Coronary artery (tissue), 2 donors: Measurements from ENCODE around the gene PEX5.
"Not testable (repeated sequence)": the region's sequence is repeated elsewhere in the genome, so short reads cannot be mapped to it uniquely, and the experiment has no call there.

Experiments
- DNase-seq: peaks from one replicate; pipeline ENCODE4 v3.0.0-alpha.2; 2017; ENCODE audit warnings: low spot score
- H3K27ac ChIP-seq, 2 donors: fragments of 200-600 bp; sonication (generic); one replicate each; pipeline ENCODE4 v1.5.1; 2016 to 2019
- H3K4me3 ChIP-seq: fragments of 200-600 bp; sonication (generic); 2 replicates; pipeline ENCODE4 v1.5.1; 2016; ENCODE audit warnings: mild to moderate bottlenecking, moderate library complexity
- TF ChIP-seq, protein P1 (sequence below): fragments of 200-600 bp; sonication (generic); IDR thresholded peaks from one replicate; pipeline ENCODE4 v1.5.1; 2019; ENCODE audit warnings: antibody characterized with exemption

Gene PEX5

DNA sequence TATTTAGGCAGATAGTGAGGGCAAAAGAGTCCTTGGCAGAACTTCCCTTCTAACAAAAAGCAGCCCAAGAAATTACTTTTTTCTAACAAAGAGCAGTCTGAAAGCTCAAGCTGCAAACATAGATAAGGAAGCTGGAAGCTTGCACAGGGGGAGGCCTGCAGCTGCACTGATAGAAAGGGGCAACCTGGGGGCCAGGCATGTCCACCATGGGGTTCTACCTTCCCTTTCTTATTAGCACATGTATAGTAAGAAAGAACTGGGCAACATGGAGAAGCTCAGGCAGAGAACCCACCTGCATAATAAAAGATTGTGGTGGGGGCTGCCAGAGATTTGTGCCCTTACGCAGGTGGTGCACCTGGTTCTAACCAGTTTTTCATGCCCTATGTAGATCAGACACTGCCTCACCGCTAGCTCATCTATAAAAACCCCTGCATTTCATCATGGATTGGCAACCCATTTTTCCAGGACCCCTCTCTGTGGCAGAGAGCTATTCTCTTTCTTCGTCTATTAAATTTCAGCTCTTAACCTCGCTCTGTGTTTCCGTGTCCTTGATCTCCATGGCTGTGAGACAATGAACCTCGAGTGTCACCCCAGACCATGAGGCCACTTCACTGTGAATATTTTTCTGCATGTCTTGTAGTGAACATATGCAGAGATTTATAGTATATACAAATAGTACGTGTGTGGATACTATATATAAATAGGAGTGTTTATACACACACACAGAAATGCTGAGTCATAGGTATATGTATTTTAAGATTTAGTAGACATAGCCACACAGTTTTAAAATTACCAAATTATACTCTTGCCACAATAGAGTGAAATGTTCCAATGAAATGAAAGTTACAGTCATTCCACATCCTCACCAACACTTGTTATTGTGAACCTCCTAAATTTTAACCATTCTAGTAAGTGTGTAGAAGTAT is 53.0 kb downstream of the PEX5 start:
- DNase-seq, result no peak
- no peak overlapping the region for H3K4me3 ChIP-seq
- H3K27ac ChIP-seq, result no peak overlapping the region
- TF ChIP-seq, protein P1, sequence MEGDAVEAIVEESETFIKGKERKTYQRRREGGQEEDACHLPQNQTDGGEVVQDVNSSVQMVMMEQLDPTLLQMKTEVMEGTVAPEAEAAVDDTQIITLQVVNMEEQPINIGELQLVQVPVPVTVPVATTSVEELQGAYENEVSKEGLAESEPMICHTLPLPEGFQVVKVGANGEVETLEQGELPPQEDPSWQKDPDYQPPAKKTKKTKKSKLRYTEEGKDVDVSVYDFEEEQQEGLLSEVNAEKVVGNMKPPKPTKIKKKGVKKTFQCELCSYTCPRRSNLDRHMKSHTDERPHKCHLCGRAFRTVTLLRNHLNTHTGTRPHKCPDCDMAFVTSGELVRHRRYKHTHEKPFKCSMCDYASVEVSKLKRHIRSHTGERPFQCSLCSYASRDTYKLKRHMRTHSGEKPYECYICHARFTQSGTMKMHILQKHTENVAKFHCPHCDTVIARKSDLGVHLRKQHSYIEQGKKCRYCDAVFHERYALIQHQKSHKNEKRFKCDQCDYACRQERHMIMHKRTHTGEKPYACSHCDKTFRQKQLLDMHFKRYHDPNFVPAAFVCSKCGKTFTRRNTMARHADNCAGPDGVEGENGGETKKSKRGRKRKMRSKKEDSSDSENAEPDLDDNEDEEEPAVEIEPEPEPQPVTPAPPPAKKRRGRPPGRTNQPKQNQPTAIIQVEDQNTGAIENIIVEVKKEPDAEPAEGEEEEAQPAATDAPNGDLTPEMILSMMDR, result no peak

DNA sequence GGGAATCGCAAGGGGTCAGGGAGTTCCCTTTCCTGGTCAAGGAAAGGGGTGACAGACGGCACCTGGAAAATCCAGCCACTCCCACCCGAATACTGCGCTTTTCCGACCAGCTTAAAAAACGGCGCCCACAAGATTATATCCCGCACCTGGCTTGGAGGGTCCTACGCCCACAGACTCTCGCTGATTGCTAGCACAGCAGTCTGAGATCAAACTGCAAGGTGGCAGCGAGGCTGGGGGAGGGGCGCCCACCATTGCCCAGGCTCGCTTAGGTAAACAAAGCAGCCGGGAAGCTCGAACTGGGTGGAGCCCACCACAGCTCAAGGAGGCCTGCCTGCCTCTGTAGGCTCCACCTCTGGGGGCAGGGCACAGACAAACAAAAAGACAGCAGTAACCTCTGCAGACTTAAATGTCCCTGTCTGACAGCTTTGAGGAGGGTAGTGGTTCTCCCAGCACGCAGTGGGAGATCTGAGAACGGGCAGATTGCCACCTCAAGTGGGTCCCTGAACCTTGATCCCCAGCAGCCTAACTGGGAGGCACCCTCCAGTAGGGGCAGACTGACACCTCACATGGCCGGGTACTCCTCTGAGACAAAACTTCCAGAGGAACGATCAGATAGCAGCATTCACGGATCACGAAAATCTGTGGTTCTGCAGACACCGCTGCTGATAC is 62.0 kb downstream of the PEX5 start:
- not testable (repeated sequence) for H3K4me3 ChIP-seq, H3K27ac ChIP-seq, DNase-seq

DNA sequence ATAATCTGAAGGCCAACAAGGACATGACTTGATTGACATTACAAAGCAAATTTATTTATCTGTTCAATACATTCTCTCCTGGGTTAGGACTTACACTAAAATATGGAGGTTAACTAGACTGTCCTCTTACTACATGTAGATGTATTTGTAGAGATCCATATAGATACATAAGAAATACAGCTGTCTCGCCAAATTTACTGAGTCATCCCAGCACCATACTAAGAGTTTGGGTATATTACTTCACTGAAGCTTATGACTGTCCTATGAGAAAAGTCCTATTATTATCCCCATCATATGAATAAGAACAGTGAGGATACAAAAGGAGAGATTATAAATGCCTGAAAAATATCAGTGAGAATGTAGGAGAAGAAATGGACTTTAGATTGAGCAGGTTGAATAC is 69.6 kb downstream of the PEX5 start:
- H3K4me3 ChIP-seq, result no peak overlapping the region
- TF ChIP-seq, protein P1, result no peak
- DNase-seq, result no peak
- no peak overlapping the region for H3K27ac ChIP-seq
